Body of pancreas (tissue), 4 donors: ENCODE data around the gene HNRNPL. TPM values are rescaled to one million over a fixed set of nuclear protein-coding genes. Genes with fewer than 3 reads are reported as not detected.
A peak's percentile ranks its signal among the peaks of the same experiment; 100 is the strongest.
"Not testable (repeated sequence)": the region's sequence is repeated elsewhere in the genome, so short reads cannot be mapped to it uniquely, and the experiment has no call there.

Source experiments
- ATAC-seq: fragments of 150-250 bp; one replicate; pipeline ENCODE4 v1.9.1; 2016
- DNase-seq, 4 donors: peaks; one replicate each; pipeline ENCODE4 v3.0.0-alpha.2; 2019
- H3K27ac ChIP-seq, 4 donors: fragments of 200-600 bp; sonication (generic); 1 replicate in 3 of 4; 2 replicates in 1 of 4; pipeline versions ENCODE4 v1.5.1 to v1.6.1; 2016 to 2019; ENCODE audit warnings: mild to moderate bottlenecking in 1 of 4, mixed read lengths in 1 of 4, moderate library complexity in 1 of 4
- H3K27me3 ChIP-seq, 2 donors: fragments of 200-600 bp; sonication (generic); one replicate each; pipeline ENCODE4 v1.6.0; 2016; ENCODE audit warnings: mild to moderate bottlenecking in 1 of 2
- H3K36me3 ChIP-seq, 2 donors: fragments of 200-600 bp; sonication (generic); replicated peaks in 1 of 2; 2 replicates each; pipeline ENCODE4 v1.5.1; 2016; ENCODE audit warnings: low read depth in 2 of 2; ENCODE audit not compliant: insufficient read depth in 1 of 2
- H3K4me1 ChIP-seq: fragments of 200-600 bp; sonication (generic); one replicate; pipeline ENCODE4 v1.6.0; 2016
- H3K4me3 ChIP-seq, 2 donors: fragments of 200-600 bp; sonication (generic); 1 replicate in 1 of 2; 2 replicates in 1 of 2; pipeline ENCODE4 v1.5.1; 2016 to 2019
- H3K9me3 ChIP-seq, 3 donors: fragments of 200-600 bp; sonication (generic); 1 replicate in 2 of 3; 2 replicates in 1 of 3; pipeline ENCODE4 v1.5.1; 2016
- POLR2A ChIP-seq, 3 donors: fragments of 450-650 bp; IDR thresholded peaks; one replicate each; pipeline ENCODE4 v1.6.1; 2016; ENCODE audit warnings: antibody characterized with exemption in 3 of 3, mild to moderate bottlenecking in 2 of 3
- WGBS, 2 donors: methylation state at CpG; one replicate each; pipeline ENCODE4 v1.1.5; 2017; 5-methylcytosine and 5-hydroxymethylcytosine counted together
- intact Hi-C: fragments of 100-400 bp; cut with DNase I; formaldehyde crosslinking; loops from one replicate; pipeline ENCODE4 v1.15.1; 2023
- total RNA-seq, 2 donors: library from RNA; depleted of rRNA; stranded (reverse); fragments of >200 nt; gene quantifications; one replicate each; pipeline ENCODE4 v1.1.0, GENCODE V29; 2016
- TF ChIP-seq, protein P1 (sequence below), 7 experiments: fragments of 450-650 bp in 4 of 7; fragments of 200-600 bp in 3 of 7; sonication (generic) in 3 of 7; IDR thresholded peaks; one replicate each; pipeline ENCODE4 v1.5.1; 2016 to 2019; ENCODE audit warnings: antibody characterized with exemption in 7 of 7

Gene HNRNPL
- total RNA-seq, 2 donors from 2014 or later, result 80.4 to 139 TPM

DNA sequence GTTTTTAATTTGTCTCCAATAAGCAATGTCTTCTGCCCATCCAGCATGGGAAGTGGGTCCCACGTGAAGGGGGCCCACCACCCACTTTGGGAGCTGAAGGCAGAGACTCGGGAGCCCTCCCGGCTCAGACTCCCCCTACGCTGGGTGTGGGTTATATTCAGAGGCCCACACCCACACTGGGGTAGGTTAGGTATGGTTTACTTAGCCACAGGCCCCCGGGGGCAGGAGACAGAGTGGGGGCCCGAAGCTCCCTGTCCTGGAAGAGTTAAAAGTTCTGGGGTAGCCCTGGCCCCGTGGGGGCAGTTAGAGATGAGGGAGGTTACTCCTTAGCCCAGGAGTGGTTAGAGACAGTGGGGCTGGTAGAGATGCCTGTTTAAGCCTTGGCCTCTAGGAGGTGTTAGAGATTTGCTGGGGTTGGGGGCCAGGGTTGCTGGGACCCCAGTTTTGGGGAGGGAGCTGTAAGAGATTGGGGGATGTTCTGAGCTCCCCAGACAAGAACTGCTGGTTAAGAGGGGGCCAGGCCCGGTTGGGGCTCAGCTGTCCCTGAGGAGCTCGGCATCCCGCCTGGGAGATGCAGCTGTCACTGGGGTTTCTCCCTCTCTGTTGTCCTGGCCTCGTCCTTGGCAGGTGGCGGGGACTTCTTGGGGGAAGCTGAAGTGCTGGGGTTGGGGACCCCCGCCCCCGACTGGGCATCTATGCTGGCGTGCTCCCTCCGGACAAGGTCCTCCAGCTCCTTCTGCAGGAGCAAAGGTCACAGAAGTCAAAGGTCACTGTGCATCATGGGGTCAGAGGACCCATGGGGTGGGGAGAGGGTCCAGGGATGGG is 29.0 kb upstream of the HNRNPL start:
- no peak for DNase-seq
- no peak for ATAC-seq
- TF ChIP-seq POLR2A (IDR thresholded peaks at IDR 0.05), result no peak
- TF ChIP-seq, protein P1, sequence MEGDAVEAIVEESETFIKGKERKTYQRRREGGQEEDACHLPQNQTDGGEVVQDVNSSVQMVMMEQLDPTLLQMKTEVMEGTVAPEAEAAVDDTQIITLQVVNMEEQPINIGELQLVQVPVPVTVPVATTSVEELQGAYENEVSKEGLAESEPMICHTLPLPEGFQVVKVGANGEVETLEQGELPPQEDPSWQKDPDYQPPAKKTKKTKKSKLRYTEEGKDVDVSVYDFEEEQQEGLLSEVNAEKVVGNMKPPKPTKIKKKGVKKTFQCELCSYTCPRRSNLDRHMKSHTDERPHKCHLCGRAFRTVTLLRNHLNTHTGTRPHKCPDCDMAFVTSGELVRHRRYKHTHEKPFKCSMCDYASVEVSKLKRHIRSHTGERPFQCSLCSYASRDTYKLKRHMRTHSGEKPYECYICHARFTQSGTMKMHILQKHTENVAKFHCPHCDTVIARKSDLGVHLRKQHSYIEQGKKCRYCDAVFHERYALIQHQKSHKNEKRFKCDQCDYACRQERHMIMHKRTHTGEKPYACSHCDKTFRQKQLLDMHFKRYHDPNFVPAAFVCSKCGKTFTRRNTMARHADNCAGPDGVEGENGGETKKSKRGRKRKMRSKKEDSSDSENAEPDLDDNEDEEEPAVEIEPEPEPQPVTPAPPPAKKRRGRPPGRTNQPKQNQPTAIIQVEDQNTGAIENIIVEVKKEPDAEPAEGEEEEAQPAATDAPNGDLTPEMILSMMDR (IDR thresholded peaks at IDR 0.05), result no peak
- WGBS, 2 donors, result 71 to 80% methylated on average over 9 to 15 of the region's 16 CpGs
- intact Hi-C loops, result no loop called here
- Histone ChIP-seq H3K9me3 (no peaks in the 10 kb centered on the region), H3K4me1 (no peaks in the 10 kb centered on the region), H3K36me3 (peaks cover 2 to 8% of the 10 kb centered on the region in 2 donors), H3K27me3 (no peaks in the 10 kb centered on the region), H3K27ac (peak overlapping the region in 2 of 4 donors; percentile 44 to 57), H3K4me3 (no peak overlapping the region)

DNA sequence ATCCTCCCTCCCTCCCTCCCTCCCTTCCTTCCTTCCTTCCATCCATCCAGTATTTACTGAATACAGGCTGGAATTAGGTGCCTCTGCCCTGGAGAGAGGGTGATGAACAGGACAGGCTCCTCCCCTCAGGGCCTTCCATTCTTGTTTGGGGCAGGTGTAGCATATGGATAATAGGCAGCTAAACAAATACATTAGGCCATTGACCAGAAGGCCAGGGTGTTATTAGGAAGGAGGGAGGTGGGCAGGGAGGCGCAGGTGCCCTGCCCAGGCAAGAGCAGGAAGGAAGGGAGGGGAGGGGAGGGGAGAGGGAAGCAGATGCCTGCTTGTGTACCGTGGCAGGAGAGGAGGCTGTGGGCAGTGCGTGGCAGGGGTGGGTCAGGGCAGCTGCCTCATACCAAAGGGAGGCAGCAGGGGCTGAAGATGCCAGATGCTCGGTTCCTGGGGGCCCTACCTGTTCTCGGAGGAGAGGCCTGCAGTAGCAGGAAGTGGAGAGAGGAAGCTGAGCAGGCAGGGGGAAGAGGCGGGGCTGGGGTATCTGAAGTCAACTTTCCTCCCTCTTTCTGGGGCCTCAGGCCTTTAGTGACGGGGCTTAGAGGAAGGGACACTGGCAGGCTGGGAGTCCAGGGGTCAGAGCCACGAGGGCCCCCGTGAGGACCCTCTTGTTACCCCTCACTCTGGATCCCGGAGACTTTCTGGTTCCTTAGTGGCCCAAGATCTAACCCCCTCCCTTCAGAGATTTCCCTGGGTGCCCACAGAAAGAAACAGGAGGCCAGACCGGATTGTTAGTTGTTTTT is 28.2 kb upstream of the HNRNPL start, which contains the start of gene RINL:
TSS of gene RINL (minus strand) at position 495 of the 794 bp plus-strand sequence. CDS start 1,533 bp downstream, outside the sequence.
- Histone ChIP-seq H3K9me3 (no peaks in the 10 kb centered on the region), H3K4me1 (no peaks in the 10 kb centered on the region), H3K36me3 (peaks cover 2 to 8% of the 10 kb centered on the region in 2 donors), H3K27me3 (no peaks in the 10 kb centered on the region), H3K27ac (peak within 1 kb of the TSS in 2 of 4 donors; percentile 44 to 57), H3K4me3 (no peak within 1 kb of the TSS)
- TF ChIP-seq, protein P1 (IDR thresholded peaks at IDR 0.05), result no peak
- TF ChIP-seq POLR2A (IDR thresholded peaks at IDR 0.05), result peak in 1 of 3 donors; percentile 9
- 45 to 72% methylated on average over 11 of the region's 11 CpGs for WGBS, 2 donors
- intact Hi-C loops, result no loop called here
- peak in 2 of 4 donors; percentile 36 to 38 for DNase-seq
- ATAC-seq, result peak; percentile 39

DNA sequence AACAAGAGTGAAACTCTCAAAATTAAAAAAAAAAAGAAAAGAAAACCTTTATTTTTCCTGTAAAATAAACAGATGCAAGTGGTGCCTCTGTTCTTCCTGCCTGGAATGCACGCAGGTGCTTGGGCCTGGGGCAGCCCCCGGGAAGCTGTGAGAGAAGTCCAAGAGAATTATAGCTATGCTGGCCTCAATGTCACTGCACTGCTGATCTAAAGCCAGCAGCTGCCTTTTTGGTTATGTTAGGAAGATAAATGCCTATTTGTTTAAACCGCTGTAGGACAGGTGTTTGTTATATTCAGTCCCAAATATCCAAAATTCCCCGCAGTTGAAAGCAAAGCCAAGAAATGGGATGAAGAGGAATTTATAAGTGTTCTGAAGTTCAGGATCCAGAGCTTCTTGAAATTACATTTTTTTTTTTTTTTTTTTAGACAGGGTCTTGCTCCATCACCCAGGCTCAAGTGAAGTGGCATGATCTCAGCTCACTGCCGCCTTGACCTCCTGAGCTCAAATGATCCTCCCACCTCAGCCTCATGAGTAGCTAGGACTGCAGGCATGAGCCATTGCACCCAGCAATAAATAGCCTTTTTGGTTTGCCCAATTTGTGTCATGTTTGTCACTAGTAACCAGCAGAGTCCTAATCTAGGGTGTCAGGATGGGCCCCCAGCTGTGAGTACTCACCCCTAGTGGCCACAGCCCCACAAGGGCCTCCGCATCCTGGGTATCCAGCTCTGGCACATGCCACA is 26.0 kb upstream of the HNRNPL start:
- Histone ChIP-seq H3K9me3 (no peaks in the 10 kb centered on the region), H3K4me1 (no peaks in the 10 kb centered on the region), H3K4me3 (no peak overlapping the region), H3K27ac (no peak overlapping the region), H3K36me3 (no peaks in the 10 kb centered on the region), H3K27me3 (no peaks in the 10 kb centered on the region)
- intact Hi-C loops, result no loop called here
- WGBS, 2 donors, result 70 to 76% methylated on average over 5 to 6 of the region's 6 CpGs
- TF ChIP-seq, protein P1 (IDR thresholded peaks at IDR 0.05), result no peak
- TF ChIP-seq POLR2A (IDR thresholded peaks at IDR 0.05), result no peak
- ATAC-seq (no peak), DNase-seq (no peak)

DNA sequence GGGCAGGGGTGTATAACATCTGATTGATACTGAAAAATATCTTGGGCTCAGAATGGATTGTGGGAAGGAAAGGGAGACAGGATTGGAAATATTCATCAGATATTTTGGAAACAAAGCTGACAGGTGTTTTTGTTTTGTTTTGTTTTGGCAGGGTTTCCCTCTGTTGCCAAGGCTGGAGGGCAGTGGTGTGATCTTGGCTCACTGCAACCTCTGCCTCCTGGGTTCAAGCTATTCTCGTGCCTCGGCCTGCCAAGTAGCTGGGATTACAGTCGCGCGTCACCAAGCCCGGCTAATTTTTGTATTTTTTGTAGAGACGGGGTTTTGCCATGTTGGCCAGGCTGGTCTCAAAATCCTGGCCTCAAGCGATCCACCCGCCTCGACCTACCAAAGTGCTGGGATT is 23.6 kb upstream of the HNRNPL start:
- peaks cover 17% of the 10 kb centered on the region for H3K4me1 ChIP-seq
- ATAC-seq, DNase-seq, intact Hi-C loops, H3K27me3 ChIP-seq, H3K36me3 ChIP-seq, H3K4me3 ChIP-seq, H3K27ac ChIP-seq, H3K9me3 ChIP-seq: not testable (repeated sequence)
- WGBS, 2 donors, result 85 to 88% methylated on average over 10 of the region's 10 CpGs
